HG03175 (cell line): Measurements from ENCODE around the gene INTS1.

ENCODE experiments used
- ATAC-seq: cut with Tn5 transposase; IDR thresholded peaks from one replicate; pipeline ENCODE4 v1.9.1; 2021; ENCODE audit warnings: mild to moderate bottlenecking, moderate library complexity; ENCODE audit not compliant: unreplicated experiment

INTS1 gene

DNA sequence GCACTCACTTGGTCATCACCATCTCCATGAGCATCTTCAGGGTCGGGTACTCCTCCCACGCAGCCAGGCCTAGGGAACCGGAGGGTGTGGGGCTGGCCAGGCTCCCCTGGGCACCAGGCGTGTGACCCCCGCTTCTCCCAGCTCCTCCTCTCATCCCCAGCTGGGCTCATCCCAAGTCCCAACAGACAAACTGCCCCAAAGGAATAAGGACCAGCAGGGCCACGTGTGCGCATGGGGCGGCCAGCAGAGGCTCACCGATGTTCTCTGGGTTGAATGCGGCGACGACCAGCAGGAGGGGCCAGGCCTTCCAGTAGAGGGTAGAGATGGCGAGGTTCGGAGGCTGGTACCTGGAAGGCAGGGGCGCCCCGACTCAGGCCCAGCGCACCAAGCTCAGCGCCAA, 14.9 kb downstream of the INTS1 start:
- no peak for ATAC-seq

- ATAC-seq: no peak
Observed at GRCh38 chr7:1488016-1488415, 16.2 kb downstream of the INTS1 start.

GRCh38 chr7:1487466-1487865, 16.7 kb downstream of the INTS1 start:
- ATAC-seq: no peak

DNA sequence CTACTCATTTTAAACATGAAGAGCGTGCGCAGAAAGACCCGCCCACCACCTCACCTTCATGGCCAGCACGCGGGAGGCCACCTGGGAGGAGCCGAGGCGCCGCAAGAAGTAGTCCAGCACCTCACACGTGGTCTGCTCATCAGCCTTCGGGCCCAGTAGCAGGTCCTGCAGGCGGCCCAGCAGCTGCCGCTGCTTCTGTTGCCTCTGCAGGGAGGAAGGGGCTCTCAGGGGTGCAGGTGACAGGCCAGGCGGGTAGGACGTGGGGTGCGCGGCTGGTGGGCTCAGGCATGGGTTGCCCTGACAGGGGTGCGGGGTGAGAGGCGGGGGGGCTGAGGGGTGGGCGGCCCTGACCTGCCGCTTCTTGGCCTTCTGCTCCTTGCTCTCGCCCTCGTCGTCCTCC, 17.6 kb downstream of the INTS1 start:
- no peak for ATAC-seq

DNA sequence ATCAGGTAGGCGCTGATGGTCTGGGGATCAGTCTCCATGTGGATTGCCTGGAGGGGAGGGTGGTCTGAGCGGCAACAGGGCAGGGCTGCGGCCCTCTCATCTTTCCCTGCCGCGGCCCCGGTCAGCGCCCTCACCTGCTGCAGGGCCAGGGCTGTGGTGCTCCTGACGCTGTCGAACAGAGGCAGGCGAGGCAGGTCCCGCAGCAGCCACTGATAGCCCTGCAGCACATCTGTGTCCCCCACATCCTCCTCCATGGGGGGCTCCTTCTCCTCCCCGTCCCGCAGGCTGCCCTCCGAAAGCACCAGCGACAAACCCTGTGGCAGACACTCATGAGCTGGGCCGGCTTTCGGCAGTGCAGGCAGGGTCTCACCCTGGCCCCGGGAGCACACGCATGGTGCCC, 19.0 kb downstream of the INTS1 start:
- ATAC-seq: no peak

DNA sequence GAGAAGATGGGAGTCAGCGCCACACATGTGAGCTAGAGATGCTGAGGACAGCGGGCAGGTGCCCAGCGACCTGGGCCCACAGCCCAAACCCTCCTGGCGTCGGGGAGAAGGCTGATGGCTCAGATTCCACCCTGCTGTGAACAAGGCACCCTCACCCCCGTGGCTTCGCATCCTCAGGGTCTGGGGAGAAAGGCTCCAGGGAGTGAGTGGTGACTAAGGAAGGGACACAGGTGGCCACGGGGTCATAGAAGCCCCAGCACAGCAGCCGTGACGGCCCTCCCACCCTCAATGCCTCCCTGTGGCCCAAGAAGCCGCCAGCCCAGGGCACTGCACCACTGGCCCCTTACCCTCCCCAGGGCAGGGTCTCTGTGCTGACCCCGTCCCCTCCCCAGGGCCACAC, 19.6 kb downstream of the INTS1 start:
- ATAC-seq: no peak

GRCh38 chr7:1483536-1484505, 20.4 kb downstream of the INTS1 start:
- no peak for ATAC-seq

- no peak for ATAC-seq
Observed at GRCh38 chr7:1483079-1483478, 21.1 kb downstream of the INTS1 start.

DNA sequence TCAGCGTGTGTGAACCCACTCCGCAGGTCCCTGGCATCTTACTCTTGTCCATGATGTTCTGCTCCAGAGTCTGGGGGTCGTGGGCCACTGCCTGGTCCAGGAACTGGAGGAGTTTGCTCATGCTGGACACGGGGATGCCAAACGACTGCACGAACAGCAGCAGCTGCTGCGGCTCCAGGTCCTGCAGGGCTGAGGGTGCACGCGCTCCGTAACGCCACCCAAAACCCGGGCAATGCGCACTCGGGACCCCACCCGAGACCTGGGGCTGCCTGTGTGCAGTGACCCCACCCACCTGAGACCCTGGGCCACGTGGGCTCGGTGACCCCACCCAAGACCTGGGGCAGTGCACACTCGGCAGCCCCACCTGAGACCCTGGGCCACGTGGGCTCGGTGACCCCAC, 22.9 kb downstream of the INTS1 start:
- ATAC-seq: no peak

DNA sequence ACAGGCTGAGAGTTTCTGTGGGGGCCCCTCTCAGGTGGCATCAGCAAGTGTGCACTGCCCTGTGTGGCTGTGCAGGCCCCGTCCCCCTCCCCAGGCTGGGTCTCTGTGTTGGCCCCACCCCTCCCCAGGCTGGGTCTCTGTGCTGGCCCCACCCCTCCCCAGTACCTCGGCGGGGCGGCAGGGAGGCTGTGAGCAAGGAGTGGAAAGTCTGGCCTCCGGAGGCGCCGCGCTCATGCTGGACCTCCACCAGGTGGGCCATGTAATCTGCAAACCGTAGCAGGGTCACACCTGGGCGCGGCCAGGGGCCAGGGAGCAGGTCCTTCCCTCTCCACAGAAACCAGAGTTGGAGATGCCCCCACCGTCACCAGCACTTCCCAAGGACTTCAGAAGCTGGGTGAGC, 23.5 kb downstream of the INTS1 start:
- no peak for ATAC-seq

DNA sequence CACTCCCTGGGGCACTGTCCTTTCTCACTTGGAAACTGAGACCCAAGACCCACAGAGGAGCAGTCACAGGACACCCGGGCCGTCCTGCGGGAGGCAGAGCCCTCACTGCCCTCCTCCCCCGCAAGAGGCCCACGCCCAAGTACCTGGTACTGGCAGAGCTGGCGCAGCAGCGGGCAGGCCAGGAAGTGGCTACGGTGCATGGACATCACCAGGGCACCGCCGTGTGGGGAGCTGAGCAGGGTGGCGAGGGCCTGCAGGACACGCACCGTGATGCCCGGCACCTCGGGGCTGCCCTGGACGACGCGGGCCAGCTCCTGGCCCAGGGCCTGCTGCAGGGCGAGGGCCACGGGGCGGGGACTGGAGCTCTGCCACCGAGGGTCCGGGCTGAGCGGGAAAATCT, 24.9 kb downstream of the INTS1 start:
- no peak for ATAC-seq

- no peak for ATAC-seq
Observed at GRCh38 chr7:1478480-1478879, 25.7 kb downstream of the INTS1 start.

GRCh38 chr7:1476859-1477258, 27.3 kb downstream of the INTS1 start:
- no peak for ATAC-seq

DNA sequence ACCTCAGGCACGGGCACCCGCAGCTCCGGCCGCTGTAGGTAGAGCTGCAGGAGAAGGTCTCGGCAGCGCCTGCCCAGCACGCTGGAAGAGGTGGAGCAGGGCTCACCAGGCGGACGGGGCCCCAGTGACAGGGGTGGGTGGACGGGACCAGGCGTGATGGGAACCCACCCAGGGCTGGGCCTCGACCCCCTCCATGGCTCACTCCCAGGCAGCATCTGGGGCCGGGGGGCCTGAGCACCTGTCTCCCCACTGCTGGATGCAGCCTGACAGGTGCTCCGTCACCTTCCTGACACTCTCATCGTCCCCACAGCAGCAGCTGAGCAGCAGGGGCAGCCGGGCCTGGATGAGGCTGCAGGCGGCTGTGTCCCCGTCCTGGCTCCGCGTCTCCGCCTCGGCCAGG, 28.2 kb downstream of the INTS1 start:
- no peak for ATAC-seq

GRCh38 chr7:1475393-1475792, 28.8 kb downstream of the INTS1 start:
- no peak for ATAC-seq

DNA sequence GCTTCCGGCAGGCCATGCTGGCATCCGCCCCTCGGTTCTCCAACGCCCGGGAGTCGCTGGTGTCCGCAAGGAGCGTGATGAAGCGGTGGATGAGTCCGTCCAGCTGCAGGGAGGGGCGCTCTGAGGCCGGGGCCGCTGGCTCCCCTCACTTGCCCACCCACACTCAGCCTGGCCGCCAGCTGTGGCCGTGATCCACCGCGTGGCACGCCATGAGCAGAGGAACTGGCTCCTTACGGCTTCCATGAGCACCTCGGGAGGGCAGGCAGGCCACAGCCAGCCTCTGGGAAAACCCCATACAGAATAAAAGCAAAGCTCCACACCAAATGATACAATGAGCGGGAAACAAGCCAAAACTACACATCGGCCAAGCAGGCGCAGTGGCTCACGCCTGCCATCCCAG, 29.5 kb downstream of the INTS1 start:
- ATAC-seq: no peak

DNA sequence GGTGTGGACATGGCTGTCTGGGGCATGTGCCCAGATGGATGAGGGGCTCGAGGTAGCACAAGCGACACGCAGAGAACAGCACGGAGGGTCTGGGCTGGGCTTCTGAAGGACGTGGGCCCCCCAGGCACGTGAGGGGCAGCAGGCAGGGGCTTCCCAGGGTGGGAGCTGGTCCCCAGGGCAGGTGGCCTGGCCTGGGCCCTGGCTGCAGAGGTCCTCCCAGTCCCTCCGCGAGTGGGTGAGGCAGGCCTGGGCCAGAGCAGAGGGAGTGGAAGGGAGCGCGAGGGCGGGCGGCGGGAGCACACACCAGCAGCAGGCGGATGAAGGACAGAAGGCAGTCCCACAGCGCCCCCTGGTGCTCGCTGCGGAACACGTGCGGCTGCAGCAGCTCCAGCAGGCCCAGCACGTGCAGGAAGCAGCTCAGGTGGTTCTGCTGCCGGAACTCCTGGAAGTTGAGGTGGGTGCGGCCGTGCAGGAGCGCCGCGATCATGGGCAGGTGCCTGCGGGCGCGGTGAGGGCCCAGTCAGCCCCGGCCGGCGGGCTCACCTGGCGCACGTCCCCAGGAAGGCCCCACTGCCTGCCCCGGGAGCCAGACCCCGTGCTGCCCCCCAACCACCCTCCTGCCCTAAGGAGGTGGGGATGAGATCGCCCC, 30.2 kb downstream of the INTS1 start:
- peak; percentile 48 for ATAC-seq

GRCh38 chr7:1470901-1471300, 33.3 kb downstream of the INTS1 start:
- no peak for ATAC-seq

DNA sequence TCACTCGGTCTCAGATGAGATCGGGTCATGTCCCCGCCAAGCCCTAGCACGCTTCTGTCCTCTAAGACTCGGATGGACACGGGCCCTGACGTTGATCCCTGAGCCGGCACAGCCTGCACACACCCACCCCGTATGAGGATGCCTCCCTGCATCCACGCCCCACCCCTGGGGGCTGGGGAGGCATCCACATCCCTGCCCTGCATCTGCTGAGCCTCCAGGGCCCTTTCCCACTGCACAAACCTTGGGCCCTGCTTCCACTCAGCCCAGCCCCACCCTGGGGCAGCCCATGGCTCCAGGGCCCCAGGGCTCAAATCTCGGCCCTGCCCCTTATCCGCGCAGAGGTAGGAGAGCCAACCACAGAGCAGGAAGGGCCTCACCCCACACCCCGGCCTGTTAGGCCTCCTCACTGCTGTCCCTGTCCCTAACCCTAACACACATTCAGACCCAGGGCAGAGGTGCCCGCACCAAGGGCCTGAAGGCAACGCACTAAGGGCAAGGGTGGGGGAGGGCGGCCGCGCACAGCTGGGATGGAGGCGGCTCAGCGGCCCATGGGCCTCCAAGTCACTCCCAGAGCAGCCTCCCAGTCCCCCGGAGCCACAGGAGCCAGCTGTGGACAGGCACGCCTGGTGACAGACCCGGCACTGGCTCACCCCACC, 35.4 kb downstream of the INTS1 start:
- no peak for ATAC-seq

DNA sequence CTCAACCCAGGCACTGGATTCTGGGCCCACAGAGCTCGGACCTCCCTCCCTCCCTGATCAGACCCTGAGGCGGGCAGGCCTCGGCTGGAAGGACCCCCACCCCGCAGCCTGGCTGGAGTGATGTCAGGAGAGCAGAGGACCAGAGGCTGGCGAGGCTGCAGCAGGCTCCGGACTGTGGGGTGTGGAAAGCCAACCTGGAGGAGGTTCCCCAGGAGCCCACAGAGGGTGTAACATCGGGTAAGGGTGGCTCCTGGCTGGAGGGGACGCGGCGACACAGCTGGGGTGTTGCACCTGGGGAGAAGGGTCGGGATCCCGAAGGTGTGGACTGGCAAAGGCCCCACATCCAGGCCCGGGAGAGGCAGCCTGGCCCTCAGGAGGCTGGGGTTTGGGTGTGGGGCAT, 36.0 kb downstream of the INTS1 start:
- no peak for ATAC-seq

- ATAC-seq: no peak
Observed at GRCh38 chr7:1466524-1467271, 37.5 kb downstream of the INTS1 start.
